Right forelimb (tissue), 1 donor: ENCODE results near the gene PKMYT1.

Experiments used
- DNase-seq: peaks from one replicate; pipeline ENCODE4 v3.0.0-alpha.2; 2018

Gene PKMYT1

DNA sequence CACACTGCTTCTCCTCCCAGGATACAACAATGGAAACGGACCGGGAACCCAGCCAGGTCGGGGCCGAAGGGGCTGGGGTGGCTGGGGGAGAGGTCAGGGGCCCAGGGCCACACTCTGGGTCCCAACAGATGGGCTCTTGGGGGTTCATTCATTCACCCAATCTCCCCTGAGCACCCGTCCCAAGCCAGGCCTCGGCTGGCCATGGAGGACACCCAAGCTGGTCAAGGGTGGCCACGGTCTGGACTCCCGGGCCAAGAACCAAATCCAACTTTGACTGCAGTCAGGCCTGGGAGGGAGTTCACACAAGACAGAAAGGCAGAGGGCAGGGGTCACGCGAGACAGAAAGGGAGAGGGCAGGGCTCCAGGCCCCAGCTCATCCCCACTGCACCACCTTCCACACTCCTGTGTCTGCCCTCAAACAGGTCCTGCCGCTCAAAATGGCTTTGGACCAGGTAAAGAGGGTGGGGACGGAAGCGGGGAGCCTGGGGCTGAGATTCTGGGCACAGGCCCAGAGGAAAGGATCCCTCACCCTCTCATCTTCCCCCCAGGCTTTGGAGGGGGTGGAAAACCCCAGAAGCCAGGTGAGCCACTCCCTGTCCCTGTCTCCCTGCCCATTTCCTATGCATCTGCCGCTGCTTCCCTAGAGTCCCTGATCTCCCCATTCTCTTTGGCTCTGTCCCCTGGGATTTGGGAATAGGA is 12.3 kb upstream of the PKMYT1 start:
- no peak for DNase-seq

DNA sequence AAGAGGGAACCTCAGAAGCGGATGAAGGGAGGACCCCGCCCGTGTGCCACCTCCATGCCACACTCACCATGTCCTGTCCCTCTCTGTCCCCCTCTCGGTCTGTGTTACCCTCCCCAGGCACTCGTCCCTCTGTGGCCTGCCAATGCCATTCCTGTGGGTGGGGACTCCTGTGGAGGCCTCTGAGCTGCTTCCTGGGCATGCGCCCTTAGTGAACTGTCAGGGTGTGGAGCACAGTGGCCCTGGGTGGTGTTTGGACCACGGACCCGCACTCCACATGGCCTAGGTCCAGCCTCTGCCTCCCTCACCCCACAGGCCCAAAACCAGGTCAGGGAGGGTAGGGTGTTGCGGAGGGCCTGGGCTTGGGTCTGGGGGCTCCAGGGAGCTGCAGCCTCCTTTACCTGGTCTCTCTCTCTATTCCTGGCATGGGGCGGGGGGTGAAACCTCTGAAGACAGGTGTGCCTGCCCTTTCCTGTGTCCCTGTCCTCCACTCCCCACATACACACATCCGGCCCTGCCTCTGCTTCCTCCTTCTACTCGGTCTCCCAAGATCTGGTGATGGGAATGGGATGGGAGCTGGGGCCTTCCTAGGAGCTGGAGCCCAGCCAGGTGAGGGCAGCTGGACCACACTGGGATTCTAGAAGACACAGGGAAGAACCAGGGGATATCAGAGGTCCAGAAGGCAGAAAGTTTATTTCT is 11.5 kb upstream of the PKMYT1 start:
- DNase-seq, result no peak

DNA sequence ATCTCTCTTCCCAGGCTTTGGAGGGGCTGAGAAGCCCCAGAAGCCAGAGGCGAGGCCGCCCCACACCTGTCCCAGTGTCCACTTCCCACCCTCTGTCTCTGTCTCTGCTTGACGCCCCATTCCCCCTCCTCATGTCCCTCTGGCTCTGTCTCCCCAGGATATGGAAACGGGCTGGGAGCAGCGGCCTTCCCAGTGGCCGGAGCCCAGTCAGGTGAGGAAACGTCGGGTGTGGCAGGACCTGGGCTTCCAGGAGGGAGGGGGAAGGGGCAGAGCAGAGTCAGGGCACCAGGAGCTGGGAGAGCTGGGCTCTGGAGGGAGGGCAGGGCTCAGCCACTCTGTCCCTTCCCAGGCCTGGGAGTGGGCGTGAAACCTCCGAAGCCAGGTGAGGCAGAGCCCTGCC is 10.6 kb upstream of the PKMYT1 start:
- DNase-seq, result no peak

DNA sequence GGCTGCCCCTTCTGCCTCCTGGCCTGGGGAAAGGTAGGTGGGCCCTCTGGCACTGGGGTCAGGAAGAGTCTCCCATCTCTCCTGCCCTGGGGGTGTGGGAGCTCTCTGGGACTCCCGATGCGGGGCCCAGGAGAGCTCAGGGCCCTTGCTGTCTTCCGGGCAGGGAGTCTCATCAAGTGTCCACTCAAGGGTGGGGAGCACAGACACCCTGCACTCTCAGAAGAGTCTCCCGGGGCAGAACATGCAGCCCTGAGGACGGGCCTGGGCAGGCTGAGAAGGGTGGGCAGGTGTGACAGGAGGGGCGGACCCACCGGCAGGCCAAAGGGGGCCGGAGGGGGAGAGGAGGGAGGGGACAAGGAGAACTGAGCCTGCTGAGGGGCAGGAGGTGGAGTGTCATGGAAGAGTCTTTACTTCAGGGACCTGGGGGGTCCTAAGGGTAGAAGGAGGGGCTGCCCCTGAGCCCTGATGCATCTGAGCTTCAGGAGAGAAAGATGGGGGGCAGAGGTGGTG is 8.4 kb upstream of the PKMYT1 start:
- DNase-seq, result no peak

DNA sequence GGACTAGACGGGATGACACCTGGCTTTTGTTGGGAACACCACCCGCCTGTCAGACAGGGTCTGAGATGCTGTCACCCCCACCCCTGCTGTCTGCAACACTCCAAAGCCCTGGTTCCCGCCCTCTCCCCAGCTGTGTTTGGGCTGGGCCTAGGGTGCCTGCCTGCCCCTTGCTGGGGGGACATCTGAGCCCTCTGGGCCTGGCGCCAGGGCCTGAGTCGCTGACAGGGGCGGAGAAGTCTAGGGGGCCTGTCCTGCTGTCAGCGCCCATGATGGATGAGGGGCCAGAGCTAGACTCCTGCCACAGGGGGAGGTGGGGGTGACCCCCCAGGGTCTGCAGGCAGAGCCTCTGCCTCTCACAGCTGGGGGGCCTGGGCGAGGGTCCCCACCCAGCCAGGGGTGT is 7.6 kb upstream of the PKMYT1 start:
- DNase-seq, result peak; percentile 70

DNA sequence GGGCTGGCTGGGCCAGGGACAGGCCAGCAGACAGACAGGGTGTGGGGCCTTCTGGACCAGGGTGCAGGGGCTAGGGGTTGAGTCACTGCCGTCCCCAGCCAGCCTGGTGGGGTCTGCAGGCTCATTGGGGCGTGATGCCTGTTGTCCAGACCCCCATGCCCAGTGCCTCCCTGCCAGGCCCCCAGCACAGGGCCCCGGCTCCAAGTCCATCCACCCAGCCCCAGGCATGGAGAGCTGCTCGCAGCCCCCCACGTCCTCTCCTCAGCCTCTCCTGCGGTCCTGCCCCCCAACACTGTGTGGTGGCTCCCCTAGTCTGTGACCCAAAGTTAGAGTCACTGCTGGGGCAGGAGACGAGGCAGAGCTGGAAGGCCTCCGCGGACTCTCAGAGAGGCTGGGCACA is 7.0 kb upstream of the PKMYT1 start:
- no peak for DNase-seq

DNA sequence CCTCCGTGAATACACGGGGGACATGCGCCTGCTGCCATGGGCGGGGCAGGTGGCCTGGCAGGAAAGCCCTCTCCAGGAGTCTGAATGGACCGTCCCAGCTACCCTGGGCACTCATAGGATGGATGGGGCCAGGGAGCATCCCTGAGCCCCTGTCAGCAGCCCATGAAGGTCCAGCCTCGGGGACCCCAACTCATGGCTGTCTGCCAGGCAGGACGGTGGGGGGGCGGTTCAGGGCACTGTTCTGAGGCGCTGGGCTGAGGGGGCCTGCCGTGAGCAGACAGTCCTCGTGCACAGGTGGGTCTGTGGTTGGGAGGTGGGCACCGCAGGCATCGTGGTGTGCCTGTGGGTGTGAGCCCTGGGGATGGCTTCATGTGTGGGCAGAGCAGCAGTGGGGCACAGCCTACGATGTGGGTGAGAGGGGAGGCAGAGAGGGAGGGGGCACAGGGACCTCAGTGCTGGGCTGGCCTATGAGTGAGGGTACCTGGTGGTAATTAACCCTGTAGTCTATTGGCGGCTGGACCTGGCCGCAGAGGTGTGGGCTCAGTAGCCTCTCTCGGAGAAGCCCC is 6.5 kb upstream of the PKMYT1 start:
- no peak for DNase-seq

DNA sequence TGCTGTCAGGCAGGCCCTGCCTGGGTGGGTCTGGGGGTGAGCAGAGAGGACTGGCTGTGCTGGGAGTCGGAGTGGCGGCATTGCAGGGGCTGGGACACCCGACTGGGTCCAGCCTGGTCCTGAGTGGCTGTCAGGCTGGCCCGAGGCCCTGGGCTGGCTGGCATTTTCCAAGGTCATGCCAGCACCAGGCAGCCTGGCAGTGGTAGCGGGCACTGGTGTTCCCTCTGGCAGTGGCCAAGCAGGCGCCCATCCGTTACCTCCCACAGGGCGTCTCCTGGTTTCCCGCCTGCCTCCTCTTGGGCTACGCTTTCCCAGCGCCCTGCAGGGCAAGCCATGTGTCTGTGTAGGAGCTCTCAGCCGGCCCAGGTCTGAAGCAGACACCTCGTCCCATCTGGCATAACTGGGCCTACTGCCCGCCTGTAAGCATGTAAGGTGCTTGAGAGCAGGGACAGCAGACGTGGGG is 5.7 kb upstream of the PKMYT1 start:
- DNase-seq, result no peak

DNA sequence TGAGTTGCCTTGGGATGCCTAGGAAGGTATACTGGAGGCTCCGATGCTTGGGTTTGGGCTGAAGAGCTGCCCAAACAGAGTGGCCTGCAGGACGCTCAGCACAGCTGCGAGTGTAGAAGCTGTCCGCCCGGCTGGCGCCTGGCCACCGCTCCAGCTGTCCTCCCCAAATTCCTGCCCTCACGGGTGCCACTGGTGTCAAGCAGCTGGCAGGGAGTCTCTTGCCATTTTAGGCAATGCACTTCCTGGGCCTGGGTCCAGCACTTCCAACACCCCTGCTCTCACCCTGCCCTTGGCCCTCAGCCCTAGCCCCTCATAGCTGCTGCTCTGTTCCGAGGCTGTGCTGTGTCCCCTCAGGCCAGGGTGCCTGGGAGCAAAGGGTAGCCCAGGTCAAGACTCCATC is 5.2 kb upstream of the PKMYT1 start:
- peak; percentile 78 for DNase-seq

DNA sequence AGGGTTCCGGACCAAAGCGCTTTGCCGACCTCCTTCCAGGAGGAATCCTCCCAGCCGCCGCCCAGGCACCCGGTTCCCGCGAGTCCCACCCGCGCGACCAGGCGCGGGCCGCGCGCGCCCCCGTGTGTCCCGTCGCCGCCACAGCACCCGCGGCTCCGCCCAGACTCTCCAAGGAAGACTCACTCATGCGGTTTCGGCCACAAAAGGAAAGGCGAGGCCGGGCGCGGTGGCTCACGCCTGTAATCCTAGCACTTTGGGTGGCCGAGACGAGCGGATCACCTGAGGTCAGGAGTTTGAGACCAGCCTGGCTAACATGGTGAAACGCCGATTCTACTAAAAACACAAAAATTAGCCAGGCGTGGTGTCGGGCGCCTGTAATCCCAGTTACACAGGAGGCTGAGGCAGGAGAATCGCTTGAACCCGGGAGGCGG is 3.5 kb upstream of the PKMYT1 start:
- DNase-seq, result peak; percentile 88

DNA sequence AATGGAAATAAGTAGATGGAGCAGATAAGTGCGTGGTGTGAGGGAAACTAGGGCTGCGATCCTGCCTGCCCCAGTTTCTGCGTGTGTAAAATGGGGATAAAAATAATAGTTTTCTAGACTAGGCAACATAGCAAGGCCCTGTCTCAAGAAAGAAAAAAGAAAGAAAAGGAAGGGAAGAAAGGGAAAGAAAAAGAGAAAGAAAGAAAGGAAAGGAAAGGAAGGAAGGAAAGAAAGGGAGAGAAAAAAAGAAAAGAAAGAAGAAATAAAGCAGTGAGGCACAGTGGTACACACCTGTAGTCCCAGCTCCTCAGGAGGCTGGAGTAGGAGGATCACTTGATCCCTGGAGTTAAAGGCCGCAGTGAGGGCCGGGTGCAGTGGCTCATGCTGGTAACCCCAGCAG is 2.2 kb upstream of the PKMYT1 start:
- no peak for DNase-seq

DNA sequence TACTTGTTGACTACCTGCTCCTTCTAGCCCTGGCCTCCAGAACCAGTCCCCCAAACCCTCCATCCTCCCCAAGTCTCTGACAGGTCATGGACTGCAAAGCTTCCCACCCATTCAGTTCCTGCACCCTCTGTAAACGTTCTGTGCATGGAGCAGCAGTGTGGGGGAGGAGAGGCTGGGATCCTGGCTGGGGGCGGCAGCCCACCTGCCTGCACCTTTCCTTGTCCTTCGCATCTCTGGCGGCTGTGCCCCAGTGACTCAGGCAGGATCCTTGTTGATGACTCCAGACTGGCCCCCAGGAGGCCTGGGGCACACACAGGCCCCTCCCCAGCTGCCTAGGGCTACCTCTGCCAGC is 1.6 kb upstream of the PKMYT1 start:
- DNase-seq, result no peak

DNA sequence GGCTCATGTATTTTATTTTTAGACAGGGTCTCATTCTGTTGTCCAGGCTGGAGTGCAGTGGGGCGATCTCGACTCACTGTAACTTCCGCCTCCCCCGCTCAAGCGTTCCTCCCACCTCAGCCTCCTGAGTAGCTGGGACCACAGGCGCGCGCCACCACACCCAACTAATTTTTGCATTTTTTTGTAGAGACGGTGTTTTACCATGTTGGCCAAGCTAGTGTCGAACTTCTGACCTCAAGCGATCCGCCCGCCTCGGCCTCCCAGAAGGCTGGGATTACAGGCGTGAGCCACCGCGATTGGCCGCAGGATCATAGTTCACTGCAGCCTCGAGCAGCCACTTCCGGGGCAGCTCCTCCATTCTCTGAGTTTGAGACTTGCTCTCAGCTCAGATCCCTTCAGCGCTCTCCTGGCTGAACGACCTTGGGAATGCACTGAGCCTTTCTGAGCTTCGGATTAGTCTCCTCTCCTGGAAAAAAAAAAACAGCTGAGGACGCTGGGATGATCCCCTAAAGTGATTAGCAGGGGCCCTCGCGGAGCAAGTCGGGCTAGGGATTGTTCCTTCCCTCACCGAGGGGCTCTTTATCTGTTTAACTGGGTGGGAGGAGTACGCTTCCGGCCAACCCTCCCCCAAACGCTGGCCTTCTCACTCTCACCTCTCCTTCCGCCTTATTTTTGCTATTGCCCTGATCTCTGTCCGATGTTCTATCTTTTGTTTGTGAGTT is 1.1 kb upstream of the PKMYT1 start:
- no peak for DNase-seq

DNA sequence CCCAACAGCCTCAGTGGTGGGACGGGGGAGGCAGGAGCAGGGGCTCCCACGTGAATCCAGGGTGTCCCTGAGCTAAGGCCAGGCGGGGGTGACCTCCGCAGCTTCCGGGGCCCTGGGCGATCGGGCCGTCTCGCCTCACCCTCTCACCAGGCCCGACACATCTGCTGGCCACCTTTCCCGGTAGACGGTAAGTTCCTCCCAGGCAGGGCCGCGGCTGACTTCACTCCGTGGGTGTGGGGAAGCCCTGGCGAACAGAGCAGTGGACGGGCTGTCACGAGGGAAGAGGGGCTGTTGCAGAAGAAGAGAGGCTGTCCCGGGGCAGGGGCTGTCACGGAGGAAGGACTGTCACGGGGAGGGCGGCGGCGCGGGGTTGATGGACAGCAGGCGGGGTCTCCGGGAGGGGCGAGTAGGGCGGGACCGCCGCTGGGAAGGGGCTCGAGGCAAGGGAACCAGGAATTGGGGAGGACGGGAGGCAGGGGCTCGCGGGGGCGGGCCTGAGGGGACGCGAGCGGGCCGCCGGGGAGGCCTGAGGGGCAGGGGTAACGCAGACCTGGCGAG is 498 bp downstream of the PKMYT1 start:
- DNase-seq, result no peak

DNA sequence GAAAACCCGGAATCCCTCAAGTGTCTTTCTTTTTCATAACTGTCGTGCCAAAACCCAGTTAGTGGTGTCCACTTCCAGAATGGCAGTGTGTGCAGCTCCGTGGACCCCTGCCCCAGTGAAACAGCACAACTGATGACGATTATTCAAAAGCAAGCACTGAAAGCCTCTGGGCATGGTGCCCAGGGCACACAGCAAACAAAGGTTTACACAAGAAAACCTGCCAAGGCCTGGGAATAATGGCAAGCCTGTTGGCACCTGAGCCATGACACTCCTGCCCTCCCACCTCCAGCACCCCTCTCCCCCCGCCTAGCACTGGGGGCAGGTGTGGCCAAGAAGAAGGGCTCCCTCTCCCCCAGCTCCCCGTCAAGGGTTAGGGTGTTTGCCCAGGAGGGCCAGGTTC is 2.8 kb downstream of the PKMYT1 start:
- DNase-seq, result no peak

DNA sequence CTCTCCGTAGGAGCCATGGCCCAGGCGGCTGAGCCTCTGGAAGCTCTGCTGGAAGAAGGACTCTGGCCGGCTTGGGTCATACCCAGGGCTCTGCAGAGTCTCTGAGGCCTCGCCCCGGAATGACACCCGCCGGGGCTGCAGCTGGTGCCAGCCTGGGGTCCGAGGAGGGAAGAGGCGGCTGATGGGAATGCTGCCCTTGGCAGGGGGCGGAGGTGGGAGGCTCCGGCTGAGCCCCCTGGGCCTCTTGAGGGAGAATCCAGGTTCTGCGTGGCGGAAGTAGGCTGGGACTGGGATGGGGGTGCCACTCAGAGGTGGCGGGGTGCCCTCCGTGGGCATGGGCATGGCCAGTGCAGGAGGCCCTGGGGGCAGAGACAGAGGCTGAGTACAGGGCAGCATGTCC is 3.6 kb downstream of the PKMYT1 start:
- no peak for DNase-seq

DNA sequence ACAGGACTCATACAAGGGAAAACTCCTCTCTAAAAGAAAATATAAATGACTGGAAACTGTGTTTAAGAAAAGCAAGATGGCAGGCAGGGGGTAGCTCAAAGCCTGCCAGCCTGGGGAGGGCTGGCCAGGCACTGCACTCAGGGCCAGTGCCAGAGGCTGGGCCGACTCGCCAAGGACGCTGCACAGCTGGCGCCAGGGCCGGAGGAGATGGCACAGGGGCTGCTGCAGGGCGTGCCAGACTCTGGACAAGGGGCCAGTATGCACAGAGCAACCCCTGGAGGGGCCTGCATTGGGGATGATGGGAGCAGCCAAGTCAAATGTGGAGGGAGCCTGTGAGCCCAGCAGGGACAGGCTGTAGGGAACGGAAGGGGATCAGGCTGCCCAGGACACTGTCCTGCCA is 4.0 kb downstream of the PKMYT1 start:
- DNase-seq, result no peak

DNA sequence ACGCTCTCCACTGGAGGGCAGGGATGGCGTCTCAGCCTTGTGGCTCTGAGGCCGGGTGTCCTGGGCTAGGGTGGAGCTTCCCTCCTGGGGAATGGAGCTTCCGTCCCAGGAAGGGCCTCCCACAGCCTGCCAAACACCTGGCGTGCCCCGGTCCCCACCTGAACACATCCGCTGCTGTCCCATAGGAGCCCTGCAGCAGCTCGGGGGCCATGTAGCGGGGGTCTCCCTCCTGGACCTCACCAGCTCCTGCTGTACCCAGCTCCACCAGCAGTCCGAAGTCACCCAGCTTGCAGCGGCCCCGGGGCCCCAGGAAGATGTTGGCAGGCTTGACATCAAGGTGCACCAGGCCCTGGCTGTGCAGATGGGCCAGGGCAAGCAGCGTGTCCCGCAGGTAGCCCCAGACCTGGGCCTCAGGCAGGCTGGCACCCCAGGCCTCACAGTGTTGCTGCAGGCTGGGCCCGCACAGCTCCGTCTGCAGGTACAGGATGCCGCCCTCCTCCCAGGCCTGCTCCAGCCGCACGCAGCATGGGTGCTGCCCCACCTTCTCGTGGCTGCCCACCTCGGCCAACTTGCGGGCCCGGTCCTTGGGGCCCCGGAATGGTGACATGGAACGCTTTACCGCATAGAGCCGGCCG is 5.0 kb downstream of the PKMYT1 start:
- no peak for DNase-seq

DNA sequence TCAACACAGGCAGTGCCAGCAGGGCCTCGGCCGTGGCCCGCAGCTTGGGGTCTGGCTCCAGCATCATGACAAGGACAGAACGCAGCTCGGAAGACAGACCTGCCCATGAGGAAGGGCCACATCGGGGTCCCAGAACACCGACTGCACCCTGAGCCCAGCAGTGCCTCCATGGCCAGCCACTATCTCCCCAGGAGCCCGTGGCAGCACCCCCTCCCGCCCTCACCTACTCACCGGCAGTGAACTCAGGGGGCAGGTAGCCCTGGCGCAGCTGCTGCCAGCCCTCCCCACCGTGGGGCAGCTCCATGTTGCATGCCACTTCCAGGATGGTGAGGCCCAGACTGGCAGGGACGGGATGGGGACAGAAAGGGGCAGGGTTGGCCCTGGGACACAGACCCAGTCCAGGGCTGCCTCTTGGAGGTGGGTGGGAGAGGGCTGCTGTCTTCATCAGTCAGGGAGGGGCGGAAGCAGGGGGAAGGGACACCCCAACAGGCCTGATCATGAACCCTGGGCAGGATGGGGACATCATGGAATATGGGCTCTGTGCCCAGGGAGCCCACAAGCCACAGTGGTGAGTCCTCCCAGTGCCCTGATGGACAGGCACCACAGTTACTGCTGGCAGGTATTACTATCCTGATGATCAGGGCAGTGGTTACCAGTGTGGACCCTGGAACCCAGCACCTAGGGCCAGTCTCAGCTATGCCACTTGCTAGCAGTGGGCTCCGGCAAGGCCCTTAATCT is 5.8 kb downstream of the PKMYT1 start:
- no peak for DNase-seq

DNA sequence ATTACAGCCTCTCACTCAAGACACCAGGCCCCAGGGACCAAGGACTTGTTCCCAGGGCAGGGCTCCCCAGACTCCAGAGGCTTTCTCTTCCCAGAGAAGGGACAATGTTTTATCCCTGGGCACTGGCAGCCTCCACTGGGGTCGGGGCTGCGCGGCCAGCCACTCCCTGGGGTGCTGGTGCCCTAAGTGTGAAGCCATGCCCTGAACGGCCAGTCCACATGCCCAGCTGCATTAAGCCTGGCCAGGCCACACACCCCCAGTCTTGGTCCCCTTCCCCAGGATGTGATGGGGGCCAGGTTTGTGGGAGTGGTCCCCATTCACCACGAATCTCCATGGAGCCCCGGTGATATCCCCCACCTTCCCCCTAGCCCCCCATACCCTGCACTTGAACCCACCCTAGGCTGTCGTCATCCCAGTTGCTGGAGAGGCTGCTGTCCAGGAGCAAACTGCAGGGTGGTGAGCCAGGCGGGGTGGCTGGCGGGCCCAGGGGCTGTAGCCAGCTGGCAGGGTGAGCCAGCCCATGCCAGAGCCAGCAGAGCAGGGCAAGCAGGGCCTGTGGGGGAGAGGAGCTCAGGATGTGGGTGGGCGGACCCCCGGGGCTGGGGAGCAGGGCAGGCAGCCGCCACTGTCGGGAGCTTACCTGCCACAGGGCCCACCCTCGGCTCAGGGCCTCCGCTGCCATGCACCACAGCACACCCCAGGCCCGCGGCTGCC is 6.5 kb downstream of the PKMYT1 start:
- DNase-seq, result no peak

DNA sequence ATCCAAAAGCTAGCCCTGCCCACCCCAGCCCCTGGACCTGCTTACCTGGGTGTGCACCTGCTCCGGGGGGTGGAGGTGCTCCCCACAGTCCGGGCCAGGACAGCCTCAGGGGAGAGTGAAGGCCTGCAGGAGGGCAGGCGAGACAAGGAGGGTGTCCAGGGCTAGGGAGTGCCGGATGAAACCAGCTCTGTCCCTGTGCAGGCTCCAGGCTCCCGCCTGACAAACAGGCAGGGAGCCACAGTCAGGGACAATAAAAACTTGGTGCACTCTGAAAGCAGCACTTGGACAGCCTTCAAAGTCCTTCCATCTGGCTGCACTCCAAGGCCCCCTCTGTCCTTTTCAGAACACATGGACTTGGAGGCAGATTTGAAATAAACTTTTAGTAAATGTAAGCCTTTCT is 7.2 kb downstream of the PKMYT1 start:
- no peak for DNase-seq
